Lower leg skin (tissue), 4 donors: ENCODE measurements around the gene CRB2. TPM values are rescaled to one million over a fixed set of nuclear protein-coding genes. Genes with fewer than 3 reads are reported as not detected.

Experiments
- DNase-seq, 2 donors: peaks; one replicate each; pipeline ENCODE4 v3.0.0-alpha.2; 2019; ENCODE audit warnings: low spot score in 2 of 2
- H3K4me3 ChIP-seq: fragments of 200-600 bp; sonication (generic); 2 replicates; pipeline ENCODE4 v1.5.1; 2017; ENCODE audit warnings: mild to moderate bottlenecking, low read depth; ENCODE audit not compliant: poor library complexity, severe bottlenecking
- CTCF ChIP-seq, 3 donors: fragments of 450-650 bp; IDR thresholded peaks; one replicate each; pipeline ENCODE4 v1.5.1; 2016; ENCODE audit warnings: antibody characterized with exemption in 3 of 3, mild to moderate bottlenecking in 3 of 3, moderate library complexity in 2 of 3
- POLR2A ChIP-seq, 2 donors: fragments of 450-650 bp; IDR thresholded peaks; one replicate each; pipeline ENCODE4 v1.6.1; 2016 to 2017; ENCODE audit warnings: antibody characterized with exemption in 2 of 2, mild to moderate bottlenecking in 1 of 2, moderate library complexity in 1 of 2
- WGBS, 2 donors: methylation state at CpG; one replicate each; pipeline ENCODE4 v1.1.5; 2018; 5-methylcytosine and 5-hydroxymethylcytosine counted together
- intact Hi-C: fragments of 100-400 bp; cut with DNase I; formaldehyde crosslinking; loops from one replicate; pipeline ENCODE4 v1.15.0; 2023; ENCODE audit warnings: low total_unique reads
- total RNA-seq, 4 donors: library from RNA; depleted of rRNA; stranded (reverse); fragments of >200 nt; gene quantifications; one replicate each; pipeline ENCODE4 v1.1.0, GENCODE V29; 2016

Gene CRB2
- total RNA-seq, 4 donors from 2014 or later = not detected

GRCh38 chr9:123346826-123347225 is 9.2 kb upstream of the CRB2 start:
- no peak for DNase-seq
- TF ChIP-seq POLR2A (IDR thresholded peaks at IDR 0.05) (no peak), CTCF (IDR thresholded peaks at IDR 0.05) (no peak)
- H3K4me3 ChIP-seq = no peak overlapping the region
- intact Hi-C loops = no loop called here
- 93% methylated on average over 3 of the region's 3 CpGs for WGBS, 2 donors

GRCh38 chr9:123347289-123348060 is 8.5 kb upstream of the CRB2 start:
- H3K4me3 ChIP-seq = no peak overlapping the region
- no peak for DNase-seq
- TF ChIP-seq POLR2A (IDR thresholded peaks at IDR 0.05) (no peak), CTCF (IDR thresholded peaks at IDR 0.05) (no peak)
- WGBS, 2 donors = 51 to 53% methylated on average over 12 of the region's 12 CpGs
- intact Hi-C loops = no loop called here

GRCh38 chr9:123348317-123348992 is 7.5 kb upstream of the CRB2 start:
- TF ChIP-seq CTCF (IDR thresholded peaks at IDR 0.05) (no peak), POLR2A (IDR thresholded peaks at IDR 0.05) (no peak)
- no peak overlapping the region for H3K4me3 ChIP-seq
- intact Hi-C loops = no loop called here

GRCh38 chr9:123349033-123349432 is 7.0 kb upstream of the CRB2 start:
- DNase-seq = no peak
- no peak for TF ChIP-seq POLR2A (IDR thresholded peaks at IDR 0.05)
- no peak for TF ChIP-seq CTCF (IDR thresholded peaks at IDR 0.05)
- no peak overlapping the region for H3K4me3 ChIP-seq
- intact Hi-C loops = no loop called here
- 47 to 48% methylated on average over 3 of the region's 3 CpGs for WGBS, 2 donors

More at GRCh38 chr9:123348317-123348992, 7.5 kb upstream of the CRB2 start:
- no peak for DNase-seq
- WGBS, 2 donors = 46 to 56% methylated on average over 9 of the region's 9 CpGs

- peak in 1 of 3 donors; percentile 94 for TF ChIP-seq CTCF (IDR thresholded peaks at IDR 0.05)
- TF ChIP-seq POLR2A (IDR thresholded peaks at IDR 0.05) = no peak
Measured at GRCh38 chr9:123349691-123350480, 6.1 kb upstream of the CRB2 start.

More at GRCh38 chr9:123349691-123350480, 6.1 kb upstream of the CRB2 start:
- WGBS, 2 donors = 13 to 15% methylated on average over 14 to 16 of the region's 16 CpGs
- intact Hi-C loops = no loop called here
- DNase-seq = peak in 1 of 2 donors; percentile 54
- no peak overlapping the region for H3K4me3 ChIP-seq
